Mesenchymal stem cell (in vitro differentiated cells and primary cell): ENCODE data around the gene AOPEP.
A peak's percentile ranks its signal among the peaks of the same experiment; 100 is the strongest.

Experiments
- DNase-seq: peaks from one replicate; pipeline ENCODE4 v3.0.0-alpha.2; 2013
- H2AFZ ChIP-seq: one replicate; pipeline ENCODE4 v1.6.1; 2013; ENCODE audit warnings: low read depth, mild to moderate bottlenecking, control low read depth, inconsistent platforms, low read length, moderate library complexity
- H2AK5ac ChIP-seq: 2 replicates; pipeline ENCODE4 v1.6.1; 2013; ENCODE audit warnings: low read length, moderate library complexity, mild to moderate bottlenecking, inconsistent platforms; ENCODE audit not compliant: severe bottlenecking
- H2BK120ac ChIP-seq: one replicate; pipeline ENCODE4 v1.6.1; 2013; ENCODE audit warnings: low read depth, mild to moderate bottlenecking, inconsistent platforms, low read length, moderate library complexity
- H2BK12ac ChIP-seq, 2 experiments: one replicate each; pipeline ENCODE4 v1.6.1; 2013; ENCODE audit warnings: inconsistent platforms in 2 of 2, low read length in 2 of 2, mild to moderate bottlenecking in 2 of 2, moderate library complexity in 2 of 2, control low read depth in 1 of 2
- H2BK15ac ChIP-seq: one replicate; pipeline ENCODE4 v1.6.1; 2013; ENCODE audit warnings: mild to moderate bottlenecking, low read depth, inconsistent platforms; ENCODE audit not compliant: poor library complexity, severe bottlenecking
- H2BK5ac ChIP-seq: 2 replicates; pipeline ENCODE4 v1.6.1; 2013; ENCODE audit warnings: low read depth, mild to moderate bottlenecking, low read length, control low read depth, inconsistent platforms; ENCODE audit not compliant: poor library complexity, severe bottlenecking
- H3K14ac ChIP-seq, 2 experiments: one replicate each; pipeline ENCODE4 v1.6.1; 2013; ENCODE audit warnings: inconsistent platforms in 2 of 2, low read length in 2 of 2, control low read depth in 1 of 2, mild to moderate bottlenecking in 1 of 2, moderate library complexity in 1 of 2
- H3K18ac ChIP-seq, 2 experiments: one replicate each; pipeline ENCODE4 v1.6.1; 2013; ENCODE audit warnings: inconsistent platforms in 2 of 2, low read length in 2 of 2, control low read depth in 1 of 2, low read depth in 1 of 2, mild to moderate bottlenecking in 1 of 2
- H3K23ac ChIP-seq, 2 experiments: one replicate each; pipeline ENCODE4 v1.6.1; 2013; ENCODE audit warnings: inconsistent platforms in 2 of 2, low read length in 2 of 2, mild to moderate bottlenecking in 2 of 2, moderate library complexity in 2 of 2, control low read depth in 1 of 2
- H3K27ac ChIP-seq: 2 replicates; pipeline ENCODE4 v1.5.1; 2013; ENCODE audit warnings: mild to moderate bottlenecking, moderate library complexity, low read length, control low read depth, inconsistent platforms; ENCODE audit not compliant: poor library complexity, severe bottlenecking
- H3K27me3 ChIP-seq, 2 experiments: 2 replicates each; pipeline versions ENCODE4 v1.6.1 to v1.7.0; 2013; ENCODE audit warnings: low read length in 2 of 2, mild to moderate bottlenecking in 2 of 2, moderate library complexity in 2 of 2, control low read depth in 1 of 2, inconsistent platforms in 1 of 2; ENCODE audit not compliant: control insufficient read depth in 1 of 2, insufficient read depth in 1 of 2
- H3K36me3 ChIP-seq, 2 experiments: 2 replicates each; pipeline versions ENCODE4 v1.6.1 to v1.7.0; 2013; ENCODE audit warnings: low read length in 2 of 2, control low read depth in 1 of 2, inconsistent platforms in 1 of 2, low read depth in 1 of 2, mild to moderate bottlenecking in 1 of 2; ENCODE audit not compliant: insufficient read depth in 2 of 2, control insufficient read depth in 1 of 2
- H3K4ac ChIP-seq, 2 experiments: one replicate each; pipeline ENCODE4 v1.6.1; 2013; ENCODE audit warnings: inconsistent platforms in 2 of 2, low read length in 2 of 2, mild to moderate bottlenecking in 2 of 2, moderate library complexity in 2 of 2, control low read depth in 1 of 2, low read depth in 1 of 2
- H3K4me1 ChIP-seq: 2 replicates; pipeline ENCODE4 v1.6.1; 2013; ENCODE audit warnings: low read depth, low read length, control low read depth; ENCODE audit not compliant: control insufficient read depth, insufficient read depth
- H3K4me2 ChIP-seq: 2 replicates; pipeline ENCODE4 v1.6.1; 2013; ENCODE audit warnings: low read length, mild to moderate bottlenecking, inconsistent platforms; ENCODE audit not compliant: poor library complexity, severe bottlenecking
- H3K4me3 ChIP-seq, 2 experiments: 2 replicates each; pipeline versions ENCODE4 v1.5.1 to v1.7.0; 2013; ENCODE audit warnings: low read length in 2 of 2, mild to moderate bottlenecking in 2 of 2, control low read depth in 1 of 2, low read depth in 1 of 2; ENCODE audit not compliant: insufficient read depth in 1 of 2
- H3K79me1 ChIP-seq: replicated peaks from 2 replicates; pipeline ENCODE4 v1.6.1; 2013; ENCODE audit warnings: mild to moderate bottlenecking, control low read depth, low read length, inconsistent platforms; ENCODE audit not compliant: poor library complexity, severe bottlenecking
- H3K9ac ChIP-seq: 2 replicates; pipeline ENCODE4 v1.7.0; 2013; ENCODE audit warnings: mild to moderate bottlenecking, low read length, moderate library complexity
- H3K9me3 ChIP-seq: 2 replicates; pipeline ENCODE4 v1.7.0; 2013; ENCODE audit warnings: mild to moderate bottlenecking, low read length; ENCODE audit not compliant: control insufficient read depth
- H4K8ac ChIP-seq: one replicate; pipeline ENCODE4 v1.6.1; 2013; ENCODE audit warnings: inconsistent platforms, mild to moderate bottlenecking, low read length, moderate library complexity
- H4K91ac ChIP-seq: one replicate; pipeline ENCODE4 v1.6.1; 2013; ENCODE audit warnings: mild to moderate bottlenecking, low read length, inconsistent platforms
- WGBS: methylation state at CpG from one replicate; pipeline ENCODE4 v1.1.7; 2013; ENCODE audit warnings: mixed read lengths; 5-methylcytosine and 5-hydroxymethylcytosine counted together

The AOPEP gene

DNA sequence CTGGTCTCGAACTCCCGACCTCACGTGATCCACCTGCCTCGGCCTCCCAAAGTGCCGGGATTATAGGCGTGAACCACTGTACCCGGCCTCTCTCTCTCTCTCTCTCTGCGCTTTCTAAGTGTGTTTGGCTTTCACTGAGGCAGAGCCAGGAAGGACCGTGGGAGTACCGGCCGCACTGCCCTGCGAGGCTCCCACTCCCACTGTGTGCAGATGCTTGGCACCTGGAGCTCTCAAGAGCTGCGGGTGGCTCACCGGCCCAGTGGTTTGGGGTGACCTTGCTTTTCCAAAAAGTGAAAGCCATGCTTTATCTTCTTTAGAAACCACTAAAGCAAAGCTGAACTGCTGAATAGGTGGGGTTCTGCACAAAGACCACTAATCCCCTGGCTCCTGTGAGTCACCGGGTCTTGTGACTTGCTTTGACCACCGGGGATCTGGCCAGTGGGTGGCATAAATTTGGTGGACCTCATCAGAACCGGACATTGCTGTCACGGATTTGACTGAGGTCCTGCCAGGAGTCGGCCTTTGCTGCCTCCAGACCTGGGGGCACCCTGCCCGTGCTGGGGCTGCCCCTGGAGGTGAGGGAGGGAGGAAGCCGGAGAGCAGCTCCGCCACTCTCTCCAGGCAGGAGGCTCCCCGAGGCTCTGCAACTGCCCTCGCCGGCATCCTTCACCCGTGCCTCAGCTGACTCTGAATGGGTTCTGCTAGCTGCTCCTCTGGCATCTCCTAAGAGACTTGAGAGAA, 362.1 kb downstream of the AOPEP start:
- Histone ChIP-seq H3K27ac (no peak overlapping the region), H3K79me1 (peaks cover 33% of the 10 kb centered on the region), H2BK12ac (no peak overlapping the region), H3K4me3 (no peak overlapping the region), H2AK5ac (no peak overlapping the region), H2BK5ac (no peak overlapping the region), H3K18ac (no peak overlapping the region), H2BK15ac (no peak overlapping the region), H3K4me2 (no peak overlapping the region), H3K9me3 (no peaks in the 10 kb centered on the region), H3K9ac (no peak overlapping the region), H3K4me1 (peaks cover 48% of the 10 kb centered on the region), H4K91ac (no peak overlapping the region), H3K23ac (no peak overlapping the region), H2AFZ (no peak overlapping the region), H3K4ac (no peak overlapping the region), H4K8ac (no peak overlapping the region), H2BK120ac (no peak overlapping the region), H3K14ac (no peak overlapping the region), H3K36me3 (peaks cover 35 to 66% of the 10 kb centered on the region in 2 experiments), H3K27me3 (no peaks in the 10 kb centered on the region)
- peak; percentile 38 for DNase-seq
- 94% methylated on average over 26 of the region's 26 CpGs for WGBS

DNA sequence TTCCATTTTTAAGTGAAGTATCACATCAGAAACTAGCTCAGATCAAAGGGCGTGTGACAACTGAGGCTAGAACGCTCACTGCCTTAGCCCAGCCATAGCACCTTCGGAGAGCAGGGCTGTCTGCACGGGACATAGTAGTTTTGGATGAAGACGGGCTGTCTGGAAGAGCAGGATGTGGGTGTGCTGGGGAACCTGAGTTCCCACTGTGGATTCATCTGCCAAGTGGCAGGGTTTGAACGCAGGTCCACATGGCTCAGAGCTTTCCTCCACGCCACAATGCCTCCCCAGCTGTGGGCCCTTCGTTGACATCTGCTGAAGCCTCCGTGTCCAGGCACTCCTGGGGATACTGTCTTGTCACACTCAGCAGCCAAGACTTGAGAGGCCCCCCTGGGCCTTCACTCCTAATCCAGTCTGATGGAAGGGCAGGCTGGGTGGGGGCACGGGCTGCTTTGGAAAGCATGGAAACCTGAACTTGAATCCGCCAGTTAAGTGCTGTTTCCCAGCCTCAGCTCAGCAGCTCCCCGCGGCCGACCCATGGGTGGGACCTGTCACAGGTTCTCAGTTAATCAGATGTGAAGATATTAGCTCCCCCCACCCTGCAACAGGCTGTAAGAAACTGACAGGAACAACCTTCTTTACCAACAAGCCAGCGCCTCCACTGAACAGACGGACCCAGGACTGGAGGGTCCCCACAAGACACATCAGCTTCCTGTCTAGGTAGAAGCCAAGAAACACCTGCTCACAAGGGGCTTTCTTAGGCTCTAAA, 362.9 kb downstream of the AOPEP start:
- Histone ChIP-seq H3K9me3 (no peaks in the 10 kb centered on the region), H3K27me3 (no peaks in the 10 kb centered on the region), H2BK12ac (no peak overlapping the region), H4K91ac (no peak overlapping the region), H3K9ac (no peak overlapping the region), H3K27ac (no peak overlapping the region), H3K4ac (no peak overlapping the region), H2AFZ (no peak overlapping the region), H2BK120ac (no peak overlapping the region), H2BK5ac (no peak overlapping the region), H3K23ac (no peak overlapping the region), H3K18ac (peak overlapping the region in 1 of 2 experiments; percentile 11), H2AK5ac (peak overlapping the region; percentile 12), H2BK15ac (no peak overlapping the region), H3K79me1 (peaks cover 29% of the 10 kb centered on the region), H3K4me3 (no peak overlapping the region), H3K4me2 (no peak overlapping the region), H3K4me1 (peaks cover 52% of the 10 kb centered on the region), H4K8ac (peak overlapping the region; percentile 15), H3K14ac (no peak overlapping the region), H3K36me3 (peaks cover 27 to 64% of the 10 kb centered on the region in 2 experiments)
- 93% methylated on average over 16 of the region's 16 CpGs for WGBS
- DNase-seq: no peak

DNA sequence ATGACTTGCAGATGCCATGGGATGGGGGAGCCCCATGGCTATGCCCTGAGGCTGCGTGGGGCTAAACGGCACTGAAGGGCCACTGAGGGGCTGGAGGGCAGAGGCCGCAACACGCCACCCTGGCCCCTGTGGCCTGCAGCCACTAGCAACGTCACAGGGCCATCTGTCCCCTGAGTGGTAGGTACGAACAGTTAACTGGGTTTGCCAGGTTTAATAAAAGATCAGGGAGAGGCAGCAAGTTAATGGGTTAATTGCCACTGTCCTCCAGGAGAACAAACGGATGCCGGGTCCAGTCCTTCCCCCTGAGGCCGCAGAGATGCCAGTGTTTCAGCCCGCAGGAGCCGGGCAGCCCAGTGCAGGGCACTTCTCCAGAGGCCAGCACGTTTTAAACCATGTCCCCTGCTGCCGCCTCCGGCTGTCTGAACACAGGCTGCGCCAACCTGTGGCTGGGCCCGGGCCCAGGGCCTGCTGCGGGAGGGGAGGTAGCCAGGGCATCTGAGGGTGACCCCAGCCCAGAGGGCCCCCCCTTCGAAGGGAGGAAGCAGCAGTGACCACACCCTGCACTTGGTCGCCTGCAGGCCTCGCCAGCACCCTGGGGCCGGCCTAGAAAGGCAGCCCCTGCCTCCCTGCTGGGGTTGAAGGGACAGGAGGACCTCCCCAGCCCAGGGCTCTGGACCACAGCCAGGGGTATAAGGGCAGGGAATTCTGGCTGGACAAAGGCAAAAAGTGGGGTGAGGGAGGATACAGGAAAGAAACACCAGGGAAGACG, 363.7 kb downstream of the AOPEP start:
- H2AK5ac ChIP-seq: peak overlapping the region; percentile 73
- peak overlapping the region in 1 of 2 experiments; percentile 20 for H3K4ac ChIP-seq
- no peak overlapping the region for H2BK5ac ChIP-seq
- peak overlapping the region in 1 of 2 experiments; percentile 16 for H2BK12ac ChIP-seq
- no peak overlapping the region for H4K91ac ChIP-seq
- H3K9me3 ChIP-seq: no peaks in the 10 kb centered on the region
- H2AFZ ChIP-seq: no peak overlapping the region
- H2BK15ac ChIP-seq: no peak overlapping the region
- no peak overlapping the region for H3K23ac ChIP-seq
- no peak overlapping the region for H4K8ac ChIP-seq
- no peak overlapping the region for H2BK120ac ChIP-seq
- peak overlapping the region; percentile 87 for H3K27ac ChIP-seq
- 89% methylated on average over 21 of the region's 22 CpGs for whole genome bisulfite sequencing
- H3K27me3 ChIP-seq: no peaks in the 10 kb centered on the region
- no peak for DNase-seq
- no peak overlapping the region for H3K4me3 ChIP-seq
- H3K4me1 ChIP-seq: peaks cover 54% of the 10 kb centered on the region
- peaks cover 21 to 58% of the 10 kb centered on the region in 2 experiments for H3K36me3 ChIP-seq
- no peak overlapping the region for H3K4me2 ChIP-seq
- H3K9ac ChIP-seq: no peak overlapping the region
- peak overlapping the region in 1 of 2 experiments; percentile 42 for H3K18ac ChIP-seq
- H3K79me1 ChIP-seq: peaks cover 28% of the 10 kb centered on the region
- peak overlapping the region in 1 of 2 experiments; percentile 88 for H3K14ac ChIP-seq
